HCT116 (cell line): Measurements from ENCODE around the gene GALNT2. TPM values are rescaled to one million over a fixed set of nuclear protein-coding genes. Genes with fewer than 3 reads are reported as not detected.

Experiments
- ATAC-seq: fragments of 200-7000 bp; cut with Tn5 transposase; 2 replicates; pipeline ENCODE4 v1.9.1; 2020; ENCODE audit warnings: mild to moderate bottlenecking, moderate library complexity
- BruUV-seq: library from RNA; stranded (reverse); fragments of 400-500 nt; replicated peaks from 2 replicates; lab custom pipeline; 2021; lab: Mats Ljungman, UMichigan
- CTCF ChIA-PET: fragments of 300-600 bp; sonication (Branson Sonifier 250); formaldehyde crosslinking; loops from one replicate; lab custom pipeline; 2021; ENCODE audit warnings: antibody characterized with exemption; lab: Charles Lee
- POLR2A ChIA-PET: fragments of 300-600, 350-600 bp; sonication (Branson Sonifier 250); formaldehyde crosslinking; loops from one replicate; lab custom pipeline; 2021; ENCODE audit warnings: antibody characterized with exemption; lab: Charles Lee
- RAD21 ChIA-PET, 2 experiments: fragments of 300-600 bp; sonication (Branson Sonifier 250); formaldehyde crosslinking; loops; one replicate each; lab custom pipeline; 2023; ENCODE audit warnings: low total read pairs in 2 of 2; ENCODE audit not compliant: uncharacterized antibody in 2 of 2, unreplicated experiment in 2 of 2, low non-redundant PET in 1 of 2; lab: Charles Lee
- DNase-seq: peaks from one replicate; pipeline ENCODE4 v3.0.0-alpha.2; 2010; ENCODE audit warnings: low read depth, low spot score
- H2AFZ ChIP-seq: fragments of 200-600 bp; shearing (Covaris generic), sonication (generic); 2 replicates; pipeline ENCODE4 v1.6.1; 2017; ENCODE audit warnings: low read depth, mixed run types, mixed read lengths, antibody characterized with exemption, low read length; ENCODE audit not compliant: poor library complexity, severe bottlenecking
- H3K27ac ChIP-seq: 2 replicates; pipeline ENCODE4 v1.5.1; 2012; ENCODE audit warnings: low read depth, low read length
- H3K27me3 ChIP-seq: fragments of 200-600 bp; sonication (generic); 2 replicates; pipeline ENCODE4 v1.6.1; 2016; ENCODE audit warnings: mixed run types, low read length, mixed read lengths; ENCODE audit not compliant: insufficient read depth
- H3K36me3 ChIP-seq, 2 experiments: fragments of 200-500 bp in 1 of 2; fragments of 200-600 bp in 1 of 2; sonication (Bioruptor generic) in 1 of 2; sonication (generic) in 1 of 2; 2 replicates each; pipeline versions ENCODE4 v1.5.1 to v1.6.1; 2014 to 2016; ENCODE audit warnings: low read length in 2 of 2, inconsistent platforms in 1 of 2, mixed read lengths in 1 of 2, mixed run types in 1 of 2; ENCODE audit not compliant: insufficient read depth in 2 of 2, control insufficient read depth in 1 of 2
- H3K4me1 ChIP-seq, 2 experiments: fragments of 200-600 bp in 1 of 2; sonication (generic) in 1 of 2; 2 replicates each; pipeline versions ENCODE4 v1.5.1 to v1.6.1; 2012 to 2017; ENCODE audit warnings: low read length in 2 of 2, inconsistent platforms in 1 of 2, mild to moderate bottlenecking in 1 of 2, mixed read lengths in 1 of 2, mixed run types in 1 of 2, moderate library complexity in 1 of 2; ENCODE audit not compliant: insufficient read depth in 2 of 2, control insufficient read depth in 1 of 2
- H3K4me2 ChIP-seq: fragments of 200-600 bp; sonication (generic); 2 replicates; pipeline ENCODE4 v1.6.1; 2017; ENCODE audit warnings: mixed run types, low read length, mixed read lengths
- H3K4me3 ChIP-seq, 2 experiments: fragments of 200-600 bp in 1 of 2; sonication (generic) in 1 of 2; replicated peaks in 1 of 2; 2 replicates each; pipeline ENCODE4 v1.5.1; 2011 to 2016; ENCODE audit warnings: low read length in 2 of 2, control low read depth in 1 of 2, low read depth in 1 of 2, mild to moderate bottlenecking in 1 of 2, mixed read lengths in 1 of 2, mixed run types in 1 of 2
- H3K79me2 ChIP-seq: fragments of 200-600 bp; sonication (generic); 2 replicates; pipeline ENCODE4 v1.6.1; 2017; ENCODE audit warnings: mild to moderate bottlenecking, mixed run types, low read length, moderate library complexity, mixed read lengths; ENCODE audit not compliant: insufficient read depth
- H3K9ac ChIP-seq: fragments of 200-600 bp; sonication (generic); 2 replicates; pipeline ENCODE4 v1.6.1; 2016; ENCODE audit warnings: low read length, mixed read lengths
- H3K9me2 ChIP-seq: fragments of 200-600 bp; sonication (generic), shearing (Covaris generic); 2 replicates; pipeline ENCODE4 v1.6.1; 2017; ENCODE audit warnings: mixed run types, mild to moderate bottlenecking, moderate library complexity; ENCODE audit not compliant: insufficient read depth
- H3K9me3 ChIP-seq, 2 experiments: fragments of 200-500 bp in 1 of 2; fragments of 200-600 bp in 1 of 2; sonication (Bioruptor generic) in 1 of 2; sonication (generic) in 1 of 2; 2 replicates each; pipeline ENCODE4 v1.6.1; 2014 to 2017; ENCODE audit warnings: low read length in 2 of 2, mixed read lengths in 2 of 2, inconsistent platforms in 1 of 2, low read depth in 1 of 2, mild to moderate bottlenecking in 1 of 2, mixed run types in 1 of 2, moderate library complexity in 1 of 2; ENCODE audit not compliant: control insufficient read depth in 1 of 2, insufficient read depth in 1 of 2
- H4K20me1 ChIP-seq: fragments of 200-600 bp; sonication (generic), shearing (Covaris generic); 2 replicates; pipeline ENCODE4 v1.6.1; 2017; ENCODE audit warnings: mixed run types, mild to moderate bottlenecking, moderate library complexity; ENCODE audit not compliant: insufficient read depth
- CTCF ChIP-seq, 3 experiments: fragments of 200-600 bp in 1 of 3; sonication (generic) in 1 of 3; IDR thresholded peaks in 2 of 3; conservative IDR thresholded peaks in 1 of 3; 2 replicates each; pipeline ENCODE4 v1.5.1; 2012 to 2017; ENCODE audit warnings: low read depth in 2 of 3, low read length in 2 of 3, antibody characterized with exemption in 1 of 3, borderline replicate concordance in 1 of 3, control low read depth in 1 of 3, mild to moderate bottlenecking in 1 of 3, mixed read lengths in 1 of 3, mixed run types in 1 of 3, moderate library complexity in 1 of 3; ENCODE audit not compliant: insufficient read depth in 1 of 3
- FOSL1 ChIP-seq: IDR thresholded peaks from 2 replicates; pipeline ENCODE4 v1.6.1; 2012; ENCODE audit warnings: low read depth
- JUND ChIP-seq: IDR thresholded peaks from 2 replicates; pipeline ENCODE4 v1.6.1; 2012
- intact Hi-C: fragments of 100-400 bp; cut with micrococcal nuclease; formaldehyde crosslinking; loops from 2 replicates; pipeline ENCODE4 v1.10.0; 2022
- total RNA-seq: library from RNA; stranded (reverse); gene quantifications from one replicate; pipeline ENCODE4 v1.2.1, GENCODE V29; 2021; ENCODE audit not compliant: unreplicated experiment

Gene GALNT2
- total RNA-seq, 1 experiment from 2014 or later, result 40.8 TPM

GRCh38 chr1:230022666-230023380 lies 44.2 kb upstream of the GALNT2 start:
- Histone ChIP-seq H3K36me3 (no peaks in the 10 kb centered on the region), H3K9me3 (no peaks in the 10 kb centered on the region), H3K4me2 (no peak overlapping the region), H3K4me3 (no peak overlapping the region), H3K79me2 (no peaks in the 10 kb centered on the region), H3K27ac (no peak overlapping the region), H2AFZ (no peak overlapping the region), H4K20me1 (no peaks in the 10 kb centered on the region), H3K9me2 (no peaks in the 10 kb centered on the region), H3K9ac (no peak overlapping the region), H3K4me1 (no peaks in the 10 kb centered on the region), H3K27me3 (no peaks in the 10 kb centered on the region)
- DNase-seq, result no peak
- no peak for ATAC-seq
- BruUV-seq, result no TSS peak
- intact Hi-C loops, result no loop called here
- TF ChIP-seq FOSL1 (no peak), JUND (no peak)
- RAD21 ChIA-PET, result no interaction called here
- CTCF ChIA-PET, result no interaction called here
- POLR2A ChIA-PET, result no interaction called here

DNA sequence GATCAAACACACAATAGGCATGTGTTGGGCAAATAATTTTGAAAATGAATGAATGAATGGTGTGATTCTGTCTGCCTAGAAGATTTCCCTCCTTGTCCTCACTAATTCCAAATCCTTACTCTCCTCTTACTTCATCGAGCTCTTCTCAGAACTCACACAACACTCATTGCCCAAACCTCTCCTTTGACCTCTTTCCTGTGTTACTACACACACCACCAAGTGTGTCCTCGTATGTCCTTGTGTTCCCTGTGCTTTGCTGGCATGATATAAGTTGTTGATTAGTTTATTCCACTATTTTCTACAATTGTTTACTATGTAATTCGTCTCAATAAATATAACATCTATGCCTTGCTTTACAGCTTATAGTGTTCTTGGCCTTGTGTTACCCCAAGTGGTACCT lies 41.4 kb upstream of the GALNT2 start:
- Histone ChIP-seq H2AFZ (no peak overlapping the region), H4K20me1 (no peaks in the 10 kb centered on the region), H3K9me2 (no peaks in the 10 kb centered on the region), H3K27ac (no peak overlapping the region), H3K9ac (no peak overlapping the region), H3K27me3 (no peaks in the 10 kb centered on the region), H3K4me1 (no peaks in the 10 kb centered on the region), H3K79me2 (no peaks in the 10 kb centered on the region), H3K36me3 (no peaks in the 10 kb centered on the region), H3K4me3 (no peak overlapping the region), H3K9me3 (no peaks in the 10 kb centered on the region), H3K4me2 (no peak overlapping the region)
- no TSS peak for BruUV-seq
- DNase-seq (no peak), ATAC-seq (no peak)
- POLR2A ChIA-PET, result no interaction called here
- CTCF ChIA-PET, result no interaction called here
- no peak for TF ChIP-seq CTCF (IDR thresholded peaks at IDR 0.05 in 2 of 3, conservative IDR thresholded peaks at IDR 0.05 in 1 of 3; ENCODE audit: borderline replicate concordance in 1 of 3, insufficient read depth in 1 of 3, low read depth in 2 of 3, low read length in 2 of 3)
- intact Hi-C loops, result no loop called here
- RAD21 ChIA-PET, result no interaction called here
